GM06990 (cell line): ENCODE data around the gene BIN2.

Experiments
- DNase-seq: peaks from one replicate; pipeline ENCODE4 v3.0.0-alpha.2; 2011; ENCODE audit not compliant: insufficient read length; ENCODE audit errors: extremely low read depth
- H3K27me3 ChIP-seq: replicated peaks from 2 replicates; pipeline ENCODE4 v1.6.0; 2011; ENCODE audit warnings: low read length; ENCODE audit not compliant: control insufficient read depth, insufficient read depth
- H3K36me3 ChIP-seq: 2 replicates; pipeline ENCODE4 v1.5.1; 2011; ENCODE audit warnings: low read length; ENCODE audit not compliant: control insufficient read depth, insufficient read depth
- H3K4me3 ChIP-seq: replicated peaks from 2 replicates; pipeline ENCODE4 v1.5.1; 2011; ENCODE audit warnings: low read depth, mild to moderate bottlenecking, control low read depth, low read length
- CTCF ChIP-seq: IDR thresholded peaks from 2 replicates; pipeline ENCODE4 v1.5.1; 2011; ENCODE audit warnings: low read length, control low read depth, mild to moderate bottlenecking, inconsistent platforms; ENCODE audit not compliant: insufficient read depth, poor library complexity, severe bottlenecking

The BIN2 gene

GRCh38 chr12:51362307-51362706 is 38.3 kb upstream of the BIN2 start:
- no peak for DNase-seq
- no peak for TF ChIP-seq CTCF
- H3K4me3 ChIP-seq: no peak overlapping the region
- H3K36me3 ChIP-seq: peaks cover 7% of the 10 kb centered on the region
- H3K27me3 ChIP-seq: no peaks in the 10 kb centered on the region

GRCh38 chr12:51361161-51362016 is 37.4 kb upstream of the BIN2 start:
- TF ChIP-seq CTCF: no peak
- Histone ChIP-seq H3K4me3 (no peak overlapping the region), H3K27me3 (no peaks in the 10 kb centered on the region), H3K36me3 (peaks cover 7% of the 10 kb centered on the region)
- DNase-seq: no peak

- peaks cover 7% of the 10 kb centered on the region for H3K36me3 ChIP-seq
- no peak for DNase-seq
- no peak overlapping the region for H3K4me3 ChIP-seq
- no peak for TF ChIP-seq CTCF
- H3K27me3 ChIP-seq: no peaks in the 10 kb centered on the region
Observed at GRCh38 chr12:51360315-51360714, 36.3 kb upstream of the BIN2 start.

- no peaks in the 10 kb centered on the region for H3K27me3 ChIP-seq
- no peak overlapping the region for H3K4me3 ChIP-seq
- no peak for DNase-seq
- TF ChIP-seq CTCF: no peak
- peaks cover 7% of the 10 kb centered on the region for H3K36me3 ChIP-seq
Observed at GRCh38 chr12:51359851-51360250, 35.9 kb upstream of the BIN2 start.

GRCh38 chr12:51358496-51358895 is 34.5 kb upstream of the BIN2 start:
- Histone ChIP-seq H3K27me3 (no peaks in the 10 kb centered on the region), H3K4me3 (no peak overlapping the region), H3K36me3 (peaks cover 9% of the 10 kb centered on the region)
- DNase-seq: no peak
- no peak for TF ChIP-seq CTCF
